ENCODE data around the gene DERL2. TPM values are rescaled to one million over a fixed set of nuclear protein-coding genes. Genes with fewer than 3 reads are reported as not detected.

DERL2 gene
- total RNA-seq, 1 donor, result 31.5 TPM

GRCh38 chr17:5492970-5493369 lies 7.0 kb upstream of the DERL2 start:
- H3K9me3 ChIP-seq (ENCODE audit: low read depth, low read length), result no peaks in the 10 kb centered on the region
- no peak overlapping the region for H3K4me3 ChIP-seq (ENCODE audit: insufficient read depth, low read length)
- no peak overlapping the region for H3K27ac ChIP-seq (ENCODE audit: low read depth, low read length)
- peaks cover 11% of the 10 kb centered on the region for H3K79me2 ChIP-seq (ENCODE audit: insufficient read depth, low read length)
- no peak overlapping the region for H2AFZ ChIP-seq (ENCODE audit: low read length)
- H3K27me3 ChIP-seq (ENCODE audit: insufficient read depth, low read length), result no peaks in the 10 kb centered on the region
- H3K36me3 ChIP-seq (ENCODE audit: insufficient read depth, low read length), result peaks cover 27% of the 10 kb centered on the region
- no peak for DNase-seq (ENCODE audit: insufficient read length, low spot score, missing footprints)
- H3K4me1 ChIP-seq (ENCODE audit: insufficient read depth, low read length), result peaks cover 2% of the 10 kb centered on the region
- H4K20me1 ChIP-seq (ENCODE audit: insufficient read depth, low read length), result no peaks in the 10 kb centered on the region
- no peak for TF ChIP-seq CTCF (IDR thresholded peaks at IDR 0.05; ENCODE audit: extremely low read depth, low read depth, low read length)
- H3K4me2 ChIP-seq (ENCODE audit: insufficient read depth, low read length), result no peak overlapping the region

GRCh38 chr17:5488752-5489151 lies 2.8 kb upstream of the DERL2 start:
- no peak for DNase-seq (ENCODE audit: insufficient read length, low spot score, missing footprints)
- peaks cover 44% of the 10 kb centered on the region for H3K79me2 ChIP-seq (ENCODE audit: insufficient read depth, low read length)
- H3K4me2 ChIP-seq (ENCODE audit: insufficient read depth, low read length), result no peak overlapping the region
- H3K27ac ChIP-seq (ENCODE audit: low read depth, low read length), result no peak overlapping the region
- peaks cover 26% of the 10 kb centered on the region for H3K4me1 ChIP-seq (ENCODE audit: insufficient read depth, low read length)
- no peaks in the 10 kb centered on the region for H4K20me1 ChIP-seq (ENCODE audit: insufficient read depth, low read length)
- no peaks in the 10 kb centered on the region for H3K27me3 ChIP-seq (ENCODE audit: insufficient read depth, low read length)
- no peaks in the 10 kb centered on the region for H3K9me3 ChIP-seq (ENCODE audit: low read depth, low read length)
- H2AFZ ChIP-seq (ENCODE audit: low read length), result no peak overlapping the region
- TF ChIP-seq CTCF (IDR thresholded peaks at IDR 0.05; ENCODE audit: extremely low read depth, low read depth, low read length), result no peak
- H3K36me3 ChIP-seq (ENCODE audit: insufficient read depth, low read length), result peaks cover 45% of the 10 kb centered on the region
- no peak overlapping the region for H3K4me3 ChIP-seq (ENCODE audit: insufficient read depth, low read length)

- DNase-seq (ENCODE audit: insufficient read length, low spot score, missing footprints), result peak; percentile 98
- Histone ChIP-seq H3K4me3 (ENCODE audit: insufficient read depth, low read length) (peak within 1 kb of the TSS; percentile 99), H3K27me3 (ENCODE audit: insufficient read depth, low read length) (no peaks in the 10 kb centered on the region), H3K36me3 (ENCODE audit: insufficient read depth, low read length) (peaks cover 68% of the 10 kb centered on the region), H3K27ac (ENCODE audit: low read depth, low read length) (peak within 1 kb of the TSS; percentile 97), H3K79me2 (ENCODE audit: insufficient read depth, low read length) (peaks cover 66% of the 10 kb centered on the region), H3K4me2 (ENCODE audit: insufficient read depth, low read length) (peak within 1 kb of the TSS; percentile 99), H3K4me1 (ENCODE audit: insufficient read depth, low read length) (peaks cover 29% of the 10 kb centered on the region), H4K20me1 (ENCODE audit: insufficient read depth, low read length) (no peaks in the 10 kb centered on the region), H2AFZ (ENCODE audit: low read length) (peak within 1 kb of the TSS; percentile 91), H3K9me3 (ENCODE audit: low read depth, low read length) (no peaks in the 10 kb centered on the region)
- no peak for TF ChIP-seq CTCF (IDR thresholded peaks at IDR 0.05; ENCODE audit: extremely low read depth, low read depth, low read length)
Measured at GRCh38 chr17:5486206-5487124, 487 bp upstream of the DERL2 start, which contains the start of gene MIS12. MIS12 (plus strand) TSS chr17:5486566; CDS start chr17:5488863, 2,297 bp downstream.

- H3K27me3 ChIP-seq (ENCODE audit: insufficient read depth, low read length), result no peaks in the 10 kb centered on the region
- peaks cover 84% of the 10 kb centered on the region for H3K36me3 ChIP-seq (ENCODE audit: insufficient read depth, low read length)
- no peak overlapping the region for H3K27ac ChIP-seq (ENCODE audit: low read depth, low read length)
- no peaks in the 10 kb centered on the region for H4K20me1 ChIP-seq (ENCODE audit: insufficient read depth, low read length)
- peaks cover 78% of the 10 kb centered on the region for H3K79me2 ChIP-seq (ENCODE audit: insufficient read depth, low read length)
- DNase-seq (ENCODE audit: insufficient read length, low spot score, missing footprints), result no peak
- H2AFZ ChIP-seq (ENCODE audit: low read length), result no peak overlapping the region
- H3K9me3 ChIP-seq (ENCODE audit: low read depth, low read length), result no peaks in the 10 kb centered on the region
- TF ChIP-seq CTCF (IDR thresholded peaks at IDR 0.05; ENCODE audit: extremely low read depth, low read depth, low read length), result no peak
- no peak overlapping the region for H3K4me3 ChIP-seq (ENCODE audit: insufficient read depth, low read length)
- no peak overlapping the region for H3K4me2 ChIP-seq (ENCODE audit: insufficient read depth, low read length)
- H3K4me1 ChIP-seq (ENCODE audit: insufficient read depth, low read length), result peaks cover 16% of the 10 kb centered on the region
Measured at GRCh38 chr17:5481451-5481850, 4.5 kb downstream of the DERL2 start.
